Motor neuron (in vitro differentiated cells): ENCODE data around the gene CIDEC. TPM values are rescaled to one million over a fixed set of nuclear protein-coding genes. Genes with fewer than 3 reads are reported as not detected.

Experiments used
- ATAC-seq, 8 experiments: fragments of 200-7000 bp; cut with Tn5 transposase; replicated peaks in 6 of 8; 2 replicates each; pipeline ENCODE4 v1.8.0; 2021; ENCODE audit warnings: mild to moderate bottlenecking in 8 of 8, moderate library complexity in 8 of 8
- H3K27ac ChIP-seq, 2 donors: fragments of 250-450 bp; sonication (Bioruptor Pico); 2 replicates each; pipeline ENCODE4 v1.9.0; 2021; ENCODE audit warnings: antibody characterized with exemption in 2 of 2, mild to moderate bottlenecking in 2 of 2, moderate library complexity in 1 of 2
- H3K4me1 ChIP-seq, 2 donors: fragments of 250-450 bp; sonication (Bioruptor Pico); replicated peaks in 1 of 2; 2 replicates each; pipeline ENCODE4 v1.6.1; 2021; ENCODE audit warnings: antibody characterized with exemption in 2 of 2, mild to moderate bottlenecking in 2 of 2, moderate library complexity in 1 of 2
- H3K4me3 ChIP-seq, 5 donors: fragments of 250-450 bp; sonication (Bioruptor Pico); 2 replicates each; pipeline ENCODE4 v1.9.0; 2021; ENCODE audit warnings: antibody characterized with exemption in 5 of 5, mild to moderate bottlenecking in 5 of 5, moderate library complexity in 4 of 5
- WGBS, 10 experiments: fragments of 450-650 bp; shearing (Covaris generic); methylation state at CpG; one replicate each; pipeline ENCODE4 v1.0.0; 2022; 5-methylcytosine and 5-hydroxymethylcytosine counted together
- in situ Hi-C, 9 experiments: fragments of 400-800 bp; cut with MboI; loops; one replicate each; pipeline ENCODE4 v1.15.0; 2021; ENCODE audit warnings: low sequenced_read_pairs in 9 of 9, low pct_unique_long_range_greater_than_20kb in 2 of 9; ENCODE audit not compliant: unreplicated experiment in 9 of 9
- total RNA-seq, 8 experiments: library from RNA; unstranded; fragments of 300-600 nt; gene quantifications; 2 replicates each; pipeline versions ENCODE4 v1.2.3 to v1.2.4, GENCODE V29; 2022

The CIDEC gene
- total RNA-seq, 8 experiments from 2014 or later: 0.43 TPM; not detected in 7

- Histone ChIP-seq H3K27ac (no peak overlapping the region), H3K4me3 (no peak overlapping the region), H3K4me1 (peaks cover 10 to 12% of the 10 kb centered on the region in 2 donors)
- 80 to 100% (median 91%) methylated on average over 1 to 2 of the region's 6 CpGs; no CpG with 5 or more reads in 4 of the 10 experiments for WGBS, 10 experiments
- in situ Hi-C loops: no loop called here
- ATAC-seq: no peak
These were observed 33.0 kb downstream of the CIDEC start for GRCh38 chr3:9846931-9847488.

GRCh38 chr3:9846231-9846630 is 33.8 kb downstream of the CIDEC start:
- 50 to 92% (median 67%) methylated on average over 1 to 4 of the region's 6 CpGs; no CpG with 5 or more reads in 5 of the 10 experiments for WGBS, 10 experiments
- Histone ChIP-seq H3K4me1 (peaks cover 10 to 12% of the 10 kb centered on the region in 2 donors), H3K4me3 (no peak overlapping the region), H3K27ac (no peak overlapping the region)
- in situ Hi-C loops: no loop called here
- ATAC-seq: no peak

- in situ Hi-C loops: no loop called here
- H3K4me1 ChIP-seq: peaks cover 10 to 12% of the 10 kb centered on the region in 2 donors
- peak; percentile 95 to 99 (median 99) for ATAC-seq
- H3K27ac ChIP-seq: peak within 1 kb of the TSS; percentile 24 to 62
- WGBS, 10 experiments: 0 to 20% (median 5%) methylated on average over 2 to 17 of the region's 42 CpGs; no CpG with 5 or more reads in 1 of the 10 experiments
- peak within 1 kb of the TSS; percentile 66 to 94 (median 72) for H3K4me3 ChIP-seq
These were observed 36.2 kb downstream of the CIDEC start, which contains the start of gene RPUSD3 for GRCh38 chr3:9843715-9844438. RPUSD3 (minus strand) TSS chr3:9844008; CDS start chr3:9843990, 18 bp downstream.

- no peak for ATAC-seq
- in situ Hi-C loops: no loop called here
- peaks cover 0 to 8% of the 10 kb centered on the region in 2 donors for H3K4me1 ChIP-seq
- no peak overlapping the region for H3K27ac ChIP-seq
- 80 to 100% (median 87%) methylated on average over 1 to 8 of the region's 8 CpGs for WGBS, 10 experiments
- no peak overlapping the region for H3K4me3 ChIP-seq
These were observed 39.0 kb downstream of the CIDEC start for GRCh38 chr3:9841015-9841414.

- WGBS, 10 experiments: 52 to 100% (median 83%) methylated on average over 1 to 3 of the region's 4 CpGs; no CpG with 5 or more reads in 5 of the 10 experiments
- in situ Hi-C loops: no loop called here
- Histone ChIP-seq H3K4me1 (peaks cover 0 to 4% of the 10 kb centered on the region in 2 donors), H3K27ac (no peak overlapping the region), H3K4me3 (no peak overlapping the region)
- no peak for ATAC-seq
These were observed 41.2 kb downstream of the CIDEC start for GRCh38 chr3:9838856-9839255.

- in situ Hi-C loops: no loop called here
- H3K27ac ChIP-seq: no peak overlapping the region
- ATAC-seq: no peak
- H3K4me1 ChIP-seq: peaks cover 0 to 3% of the 10 kb centered on the region in 2 donors
- no peak overlapping the region for H3K4me3 ChIP-seq
- 40 to 100% (median 100%) methylated on average over 1 to 10 of the region's 12 CpGs; no CpG with 5 or more reads in 3 of the 10 experiments for WGBS, 10 experiments
These were observed 42.1 kb downstream of the CIDEC start for GRCh38 chr3:9837701-9838582.

- no peaks in the 10 kb centered on the region for H3K4me1 ChIP-seq
- in situ Hi-C loops: no loop called here
- H3K4me3 ChIP-seq: no peak overlapping the region
- no peak overlapping the region for H3K27ac ChIP-seq
- 84 to 100% (median 100%) methylated on average over 1 to 10 of the region's 18 CpGs; no CpG with 5 or more reads in 5 of the 10 experiments for WGBS, 10 experiments
- ATAC-seq: peak in 2 of 8 experiments; percentile 10 to 22
These were observed 45.3 kb downstream of the CIDEC start for GRCh38 chr3:9834520-9835380.

- H3K4me3 ChIP-seq: no peak overlapping the region
- H3K27ac ChIP-seq: no peak overlapping the region
- no peak for ATAC-seq
- H3K4me1 ChIP-seq: no peaks in the 10 kb centered on the region
- in situ Hi-C loops: no loop called here
- WGBS, 10 experiments: 80 to 100% (median 95%) methylated on average over 1 to 2 of the region's 9 CpGs; no CpG with 5 or more reads in 6 of the 10 experiments
These were observed 47.0 kb downstream of the CIDEC start for GRCh38 chr3:9833078-9833477.

- Histone ChIP-seq H3K4me1 (no peaks in the 10 kb centered on the region), H3K27ac (no peak overlapping the region), H3K4me3 (no peak overlapping the region)
- in situ Hi-C loops: no loop called here
- WGBS, 10 experiments: 86 to 100% (median 100%) methylated on average over 1 to 3 of the region's 3 CpGs; no CpG with 5 or more reads in 3 of the 10 experiments
- no peak for ATAC-seq
These were observed 48.8 kb downstream of the CIDEC start for GRCh38 chr3:9831253-9831652.

- Histone ChIP-seq H3K4me1 (no peaks in the 10 kb centered on the region), H3K4me3 (no peak overlapping the region), H3K27ac (no peak overlapping the region)
- in situ Hi-C loops: no loop called here
- WGBS, 10 experiments: 80 to 100% (median 86%) methylated on average over 2 to 7 of the region's 17 CpGs; no CpG with 5 or more reads in 6 of the 10 experiments
- no peak for ATAC-seq
These were observed 51.0 kb downstream of the CIDEC start for GRCh38 chr3:9828801-9829755.

GRCh38 chr3:9826815-9827573 is 53.1 kb downstream of the CIDEC start:
- ATAC-seq: peak in 3 of 8 experiments; percentile 69 to 83 (median 79)
- Histone ChIP-seq H3K4me3 (no peak overlapping the region), H3K27ac (no peak overlapping the region), H3K4me1 (no peaks in the 10 kb centered on the region)
- WGBS, 10 experiments: 40 to 100% (median 80%) methylated on average over 1 to 8 of the region's 20 CpGs; no CpG with 5 or more reads in 4 of the 10 experiments
- in situ Hi-C loops: no loop called here
